Natural killer cell (primary cell): ENCODE results near the gene MEOX1. TPM values are rescaled to one million over a fixed set of nuclear protein-coding genes. Genes with fewer than 3 reads are reported as not detected.

ENCODE experiments used
- ATAC-seq, 3 donors: fragments of 150-1000 bp in 2 of 3; fragments of 200-7000 bp in 1 of 3; cut with Tn5 transposase; 1 replicate in 1 of 3; 2 replicates in 2 of 3; pipeline ENCODE4 v1.10.0; 2021; ENCODE audit warnings: mild to moderate bottlenecking in 2 of 3, moderate library complexity in 2 of 3
- DNase-seq, 2 donors: peaks; one replicate each; pipeline versions ENCODE4 v3.0.0 to v3.0.0-alpha.2; 2013 to 2021; ENCODE audit warnings: mixed read lengths in 1 of 2
- H3K27ac ChIP-seq: one replicate; pipeline ENCODE4 v1.5.1; 2013; ENCODE audit warnings: mild to moderate bottlenecking, low read length
- H3K27me3 ChIP-seq: one replicate; pipeline ENCODE4 v1.6.1; 2013; ENCODE audit warnings: low read length; ENCODE audit not compliant: control insufficient read depth, insufficient read depth
- H3K36me3 ChIP-seq: one replicate; pipeline ENCODE4 v1.6.1; 2013; ENCODE audit warnings: low read length; ENCODE audit not compliant: control insufficient read depth, insufficient read depth
- H3K4me1 ChIP-seq: one replicate; pipeline ENCODE4 v1.6.1; 2013; ENCODE audit warnings: low read length; ENCODE audit not compliant: control insufficient read depth, insufficient read depth
- H3K4me3 ChIP-seq: one replicate; pipeline ENCODE4 v1.5.1; 2013; ENCODE audit warnings: low read length
- H3K9me3 ChIP-seq: one replicate; pipeline ENCODE4 v1.6.1; 2013; ENCODE audit warnings: low read length; ENCODE audit not compliant: control insufficient read depth, insufficient read depth
- H3K27ac Mint-ChIP-seq, 2 donors: one replicate each; pipeline ENCODE4 v1.8.0; 2022; ENCODE audit warnings: mild to moderate bottlenecking in 2 of 2, mixed read lengths in 2 of 2, moderate library complexity in 1 of 2
- H3K27me3 Mint-ChIP-seq, 2 donors: one replicate each; pipeline ENCODE4 v1.8.0; 2022; ENCODE audit warnings: low read depth in 2 of 2, mixed read lengths in 2 of 2
- H3K36me3 Mint-ChIP-seq: one replicate; pipeline ENCODE4 v1.8.0; 2022; ENCODE audit warnings: mixed read lengths
- H3K4me1 Mint-ChIP-seq, 2 donors: one replicate each; pipeline ENCODE4 v1.8.0; 2022; ENCODE audit warnings: mixed read lengths in 2 of 2
- H3K4me3 Mint-ChIP-seq: one replicate; pipeline ENCODE4 v1.8.0; 2022; ENCODE audit warnings: mild to moderate bottlenecking, moderate library complexity, mixed read lengths
- H3K9me3 Mint-ChIP-seq, 2 donors: one replicate each; pipeline ENCODE4 v1.8.0; 2022; ENCODE audit warnings: mixed read lengths in 2 of 2
- WGBS: methylation state at CpG from one replicate; pipeline ENCODE4 v1.1.7; 2013; ENCODE audit warnings: missing lambda C conversion rate; ENCODE audit not compliant: insufficient coverage; 5-methylcytosine and 5-hydroxymethylcytosine counted together
- intact Hi-C: fragments of 100-400 bp; cut with micrococcal nuclease; formaldehyde crosslinking; loops from one replicate; pipeline ENCODE4 v1.14.2; 2022
- total RNA-seq, 4 donors: library from RNA; stranded (reverse); fragments of 120-200 nt in 1 of 4; gene quantifications; one replicate each; pipeline versions ENCODE4 v1.2.3 to v1.2.4, GENCODE V29; 2013 to 2022
- TF ChIP-seq, protein P1 (sequence below): fragments of 200-600 bp; IDR thresholded peaks from one replicate; pipeline ENCODE4 v1.8.0; 2022; ENCODE audit warnings: antibody characterized with exemption

Gene MEOX1
- total RNA-seq, 3 donors from 2014 or later (not counting 1 experiment from before 2014, with no cell fraction given) = 0.18 TPM; not detected in 2

DNA sequence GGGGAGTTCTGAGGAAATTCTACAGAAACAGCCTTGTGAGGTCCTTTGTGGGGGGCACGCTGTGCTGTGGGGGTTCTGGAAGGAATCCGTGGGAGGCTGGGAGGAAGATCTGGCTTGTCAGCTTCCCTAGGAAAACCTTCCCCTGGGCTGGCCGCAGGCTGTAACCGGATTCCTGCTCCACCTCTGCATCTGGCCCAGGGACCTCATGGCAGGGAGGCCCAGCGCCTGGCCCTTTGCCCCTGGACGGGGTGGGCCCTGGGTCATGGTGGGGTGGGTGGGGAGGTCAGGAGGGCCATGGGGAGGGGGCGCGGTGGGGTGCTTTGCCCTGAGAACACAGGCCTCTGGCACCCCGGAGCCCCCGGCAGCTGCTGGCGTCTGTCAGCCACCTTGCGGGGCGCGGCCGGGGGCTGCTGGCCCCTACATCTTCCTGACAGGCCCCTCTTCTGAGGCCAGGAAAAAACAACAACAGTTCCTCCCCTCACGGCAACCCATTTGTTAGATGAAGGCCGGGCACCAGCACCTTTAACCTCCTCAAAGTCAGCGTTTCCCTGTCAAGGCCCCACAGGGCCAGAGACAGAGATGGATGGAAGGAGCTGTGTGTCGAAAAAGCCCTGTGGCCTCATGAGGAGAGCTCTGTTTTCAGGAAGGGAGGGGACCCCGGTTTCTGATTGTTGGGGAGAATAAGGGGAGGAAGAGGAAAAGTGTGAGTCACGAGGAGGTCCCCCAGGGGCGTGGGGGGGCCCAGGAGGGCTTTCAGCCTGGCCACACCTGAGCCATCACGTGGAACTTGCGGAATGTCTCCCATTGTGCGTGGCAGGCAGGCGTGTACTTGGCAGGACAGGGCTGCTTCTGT is 3.6 kb upstream of the MEOX1 start:
- no peak for DNase-seq
- Histone ChIP-seq H3K9me3 (no peaks in the 10 kb centered on the region), H3K36me3 (no peaks in the 10 kb centered on the region), H3K4me3 (no peak overlapping the region), H3K27ac (no peak overlapping the region), H3K27me3 (no peaks in the 10 kb centered on the region), H3K4me1 (peaks cover 20% of the 10 kb centered on the region)
- Mint-ChIP-seq H3K9me3 (no peaks in the 10 kb centered on the region), H3K27me3 (peaks cover 0 to 3% of the 10 kb centered on the region in 2 donors), H3K27ac (no peak overlapping the region), H3K36me3 (no peaks in the 10 kb centered on the region), H3K4me1 (peaks cover 0 to 9% of the 10 kb centered on the region in 2 donors), H3K4me3 (no peak overlapping the region)
- TF ChIP-seq, protein P1, sequence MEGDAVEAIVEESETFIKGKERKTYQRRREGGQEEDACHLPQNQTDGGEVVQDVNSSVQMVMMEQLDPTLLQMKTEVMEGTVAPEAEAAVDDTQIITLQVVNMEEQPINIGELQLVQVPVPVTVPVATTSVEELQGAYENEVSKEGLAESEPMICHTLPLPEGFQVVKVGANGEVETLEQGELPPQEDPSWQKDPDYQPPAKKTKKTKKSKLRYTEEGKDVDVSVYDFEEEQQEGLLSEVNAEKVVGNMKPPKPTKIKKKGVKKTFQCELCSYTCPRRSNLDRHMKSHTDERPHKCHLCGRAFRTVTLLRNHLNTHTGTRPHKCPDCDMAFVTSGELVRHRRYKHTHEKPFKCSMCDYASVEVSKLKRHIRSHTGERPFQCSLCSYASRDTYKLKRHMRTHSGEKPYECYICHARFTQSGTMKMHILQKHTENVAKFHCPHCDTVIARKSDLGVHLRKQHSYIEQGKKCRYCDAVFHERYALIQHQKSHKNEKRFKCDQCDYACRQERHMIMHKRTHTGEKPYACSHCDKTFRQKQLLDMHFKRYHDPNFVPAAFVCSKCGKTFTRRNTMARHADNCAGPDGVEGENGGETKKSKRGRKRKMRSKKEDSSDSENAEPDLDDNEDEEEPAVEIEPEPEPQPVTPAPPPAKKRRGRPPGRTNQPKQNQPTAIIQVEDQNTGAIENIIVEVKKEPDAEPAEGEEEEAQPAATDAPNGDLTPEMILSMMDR = no peak
- intact Hi-C loops = no loop called here
- no peak for ATAC-seq
- WGBS = 81% methylated on average over 26 of the region's 26 CpGs

DNA sequence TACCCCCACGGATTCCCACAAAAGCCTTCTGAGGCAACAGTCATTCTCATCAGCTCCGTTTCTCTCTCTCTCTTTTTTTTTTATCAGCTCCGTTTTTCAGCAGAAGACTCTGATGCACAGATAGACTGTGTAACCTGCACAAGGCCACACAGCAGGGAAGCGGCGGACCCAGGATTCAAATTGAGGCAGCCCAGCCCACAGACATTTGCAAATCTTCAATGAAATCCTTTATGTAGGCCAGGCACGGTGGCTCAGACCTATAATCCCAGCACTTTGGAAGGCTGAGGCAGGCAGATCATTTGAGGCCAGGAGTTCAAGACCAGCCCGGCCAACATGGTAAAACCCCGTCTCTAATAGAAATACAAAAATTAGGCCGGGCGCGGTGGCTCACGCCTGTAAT is 2.4 kb upstream of the MEOX1 start:
- 80% methylated on average over 12 of the region's 12 CpGs for WGBS
- Histone ChIP-seq H3K27me3 (no peaks in the 10 kb centered on the region), H3K4me1 (peaks cover 20% of the 10 kb centered on the region), H3K9me3 (no peaks in the 10 kb centered on the region), H3K36me3 (no peaks in the 10 kb centered on the region), H3K4me3 (no peak overlapping the region), H3K27ac (no peak overlapping the region)
- intact Hi-C loops = no loop called here
- ATAC-seq (no peak), DNase-seq (no peak)
- Mint-ChIP-seq H3K4me3 (no peak overlapping the region), H3K27me3 (peaks cover 0 to 3% of the 10 kb centered on the region in 2 donors), H3K4me1 (peaks cover 0 to 9% of the 10 kb centered on the region in 2 donors), H3K36me3 (no peaks in the 10 kb centered on the region), H3K9me3 (no peaks in the 10 kb centered on the region), H3K27ac (no peak overlapping the region)
- TF ChIP-seq, protein P1 = no peak

DNA sequence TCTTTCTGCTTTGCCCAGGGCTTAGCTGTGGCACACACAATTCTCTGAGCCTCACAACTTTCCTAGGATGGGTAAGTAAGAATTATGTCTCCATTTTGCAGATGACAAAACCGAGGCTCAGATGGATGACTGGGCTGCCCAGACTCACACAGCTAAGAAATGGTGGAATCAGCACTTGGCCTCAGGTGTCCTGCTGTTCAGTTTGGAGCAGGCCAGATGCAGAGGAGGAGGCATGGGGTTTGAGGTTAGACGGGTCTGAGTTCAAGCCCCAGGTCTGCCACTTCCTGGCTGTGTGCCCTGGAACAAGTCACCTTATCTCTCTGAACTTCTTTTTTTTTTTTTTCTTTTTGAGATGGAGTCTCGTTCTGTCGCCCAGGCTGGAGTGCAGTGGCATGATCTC is 1.7 kb upstream of the MEOX1 start:
- Mint-ChIP-seq H3K4me1 (peaks cover 0 to 9% of the 10 kb centered on the region in 2 donors), H3K36me3 (no peaks in the 10 kb centered on the region), H3K27ac (no peak overlapping the region), H3K9me3 (no peaks in the 10 kb centered on the region), H3K27me3 (peaks cover 0 to 3% of the 10 kb centered on the region in 2 donors), H3K4me3 (no peak overlapping the region)
- no peaks in the 10 kb centered on the region for H3K9me3 ChIP-seq
- intact Hi-C loops = no loop called here
- H3K36me3 ChIP-seq = no peaks in the 10 kb centered on the region
- H3K27ac ChIP-seq = no peak overlapping the region
- H3K27me3 ChIP-seq = no peaks in the 10 kb centered on the region
- no peak overlapping the region for H3K4me3 ChIP-seq
- TF ChIP-seq, protein P1 = no peak
- 63% methylated on average over 4 of the region's 4 CpGs for WGBS
- DNase-seq (no peak), ATAC-seq (no peak)
- H3K4me1 ChIP-seq = peaks cover 20% of the 10 kb centered on the region
